Gastroesophageal sphincter (tissue), 3 donors: ENCODE results near the gene PDE6A.

Source experiments
- POLR2A ChIP-seq, 2 donors: fragments of 450-650 bp; IDR thresholded peaks; one replicate each; pipeline ENCODE4 v1.6.1; 2017; ENCODE audit warnings: antibody characterized with exemption in 2 of 2, mild to moderate bottlenecking in 2 of 2, moderate library complexity in 1 of 2
- POLR2AphosphoS5 ChIP-seq: sonication (generic); formaldehyde crosslinking; IDR thresholded peaks from one replicate; pipeline ENCODE4 v1.6.1; 2017; ENCODE audit warnings: antibody characterized with exemption
- TF ChIP-seq, protein P1 (sequence below), 4 experiments: fragments of 200-600 bp in 2 of 4; fragments of 450-650 bp in 2 of 4; sonication (generic) in 1 of 4; IDR thresholded peaks; one replicate each; pipeline ENCODE4 v1.5.1; 2017 to 2019; ENCODE audit warnings: antibody characterized with exemption in 4 of 4, mild to moderate bottlenecking in 2 of 4, moderate library complexity in 2 of 4

- TF ChIP-seq, protein P1, sequence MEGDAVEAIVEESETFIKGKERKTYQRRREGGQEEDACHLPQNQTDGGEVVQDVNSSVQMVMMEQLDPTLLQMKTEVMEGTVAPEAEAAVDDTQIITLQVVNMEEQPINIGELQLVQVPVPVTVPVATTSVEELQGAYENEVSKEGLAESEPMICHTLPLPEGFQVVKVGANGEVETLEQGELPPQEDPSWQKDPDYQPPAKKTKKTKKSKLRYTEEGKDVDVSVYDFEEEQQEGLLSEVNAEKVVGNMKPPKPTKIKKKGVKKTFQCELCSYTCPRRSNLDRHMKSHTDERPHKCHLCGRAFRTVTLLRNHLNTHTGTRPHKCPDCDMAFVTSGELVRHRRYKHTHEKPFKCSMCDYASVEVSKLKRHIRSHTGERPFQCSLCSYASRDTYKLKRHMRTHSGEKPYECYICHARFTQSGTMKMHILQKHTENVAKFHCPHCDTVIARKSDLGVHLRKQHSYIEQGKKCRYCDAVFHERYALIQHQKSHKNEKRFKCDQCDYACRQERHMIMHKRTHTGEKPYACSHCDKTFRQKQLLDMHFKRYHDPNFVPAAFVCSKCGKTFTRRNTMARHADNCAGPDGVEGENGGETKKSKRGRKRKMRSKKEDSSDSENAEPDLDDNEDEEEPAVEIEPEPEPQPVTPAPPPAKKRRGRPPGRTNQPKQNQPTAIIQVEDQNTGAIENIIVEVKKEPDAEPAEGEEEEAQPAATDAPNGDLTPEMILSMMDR (IDR thresholded peaks at IDR 0.05): no peak
- TF ChIP-seq POLR2AphosphoS5 (no peak), POLR2A (IDR thresholded peaks at IDR 0.05) (no peak)
These were observed 122.3 kb downstream of the PDE6A start for GRCh38 chr5:149822301-149822700.
